Hematopoietic multipotent progenitor cell treated with erythropoietin and hydrocortisone succinate and interleukin-3 and kit ligand, for 17 days (in vitro differentiated cells): Measurements from ENCODE around the gene RAB15.

Source experiments
- DNase-seq: peaks from one replicate; pipeline ENCODE4 v3.0.0-alpha.2; 2015; ENCODE audit warnings: low spot score

Gene RAB15

DNA sequence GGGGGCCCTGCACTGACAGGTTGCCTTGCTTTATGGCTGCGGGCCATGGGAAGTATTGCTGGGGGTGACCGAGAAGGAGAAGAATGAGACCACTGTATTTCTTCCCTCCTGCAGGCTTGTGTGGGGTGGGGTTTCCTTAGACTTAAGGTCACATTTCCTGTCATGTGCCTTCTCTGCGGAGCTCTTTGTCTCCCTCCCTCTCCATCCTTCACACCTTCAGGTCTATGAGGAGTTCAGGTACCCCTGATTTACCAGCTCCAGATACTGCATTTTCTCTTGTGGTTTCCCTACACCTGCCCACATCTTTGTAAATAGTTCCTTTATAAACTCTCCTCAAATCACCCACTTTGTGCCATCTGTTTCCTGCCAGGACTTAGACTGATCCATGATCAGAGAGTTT lies 18.2 kb upstream of the RAB15 start:
- no peak for DNase-seq

DNA sequence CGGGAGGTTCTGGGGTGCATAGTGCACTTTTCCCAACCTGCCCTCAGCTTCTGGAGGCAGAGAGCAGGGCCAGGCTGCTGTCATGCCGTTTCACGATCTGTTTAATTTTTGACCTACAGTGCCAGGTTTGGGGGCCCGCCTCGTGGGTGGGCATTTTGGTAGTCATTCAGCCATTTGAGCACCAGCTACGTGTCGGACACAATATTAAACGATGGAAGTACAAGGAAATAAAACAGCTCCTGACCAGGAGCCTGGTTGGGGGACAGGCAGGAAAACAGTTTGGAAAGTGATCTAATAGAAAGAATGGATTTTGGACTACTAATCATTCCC lies 15.3 kb upstream of the RAB15 start:
- no peak for DNase-seq

DNA sequence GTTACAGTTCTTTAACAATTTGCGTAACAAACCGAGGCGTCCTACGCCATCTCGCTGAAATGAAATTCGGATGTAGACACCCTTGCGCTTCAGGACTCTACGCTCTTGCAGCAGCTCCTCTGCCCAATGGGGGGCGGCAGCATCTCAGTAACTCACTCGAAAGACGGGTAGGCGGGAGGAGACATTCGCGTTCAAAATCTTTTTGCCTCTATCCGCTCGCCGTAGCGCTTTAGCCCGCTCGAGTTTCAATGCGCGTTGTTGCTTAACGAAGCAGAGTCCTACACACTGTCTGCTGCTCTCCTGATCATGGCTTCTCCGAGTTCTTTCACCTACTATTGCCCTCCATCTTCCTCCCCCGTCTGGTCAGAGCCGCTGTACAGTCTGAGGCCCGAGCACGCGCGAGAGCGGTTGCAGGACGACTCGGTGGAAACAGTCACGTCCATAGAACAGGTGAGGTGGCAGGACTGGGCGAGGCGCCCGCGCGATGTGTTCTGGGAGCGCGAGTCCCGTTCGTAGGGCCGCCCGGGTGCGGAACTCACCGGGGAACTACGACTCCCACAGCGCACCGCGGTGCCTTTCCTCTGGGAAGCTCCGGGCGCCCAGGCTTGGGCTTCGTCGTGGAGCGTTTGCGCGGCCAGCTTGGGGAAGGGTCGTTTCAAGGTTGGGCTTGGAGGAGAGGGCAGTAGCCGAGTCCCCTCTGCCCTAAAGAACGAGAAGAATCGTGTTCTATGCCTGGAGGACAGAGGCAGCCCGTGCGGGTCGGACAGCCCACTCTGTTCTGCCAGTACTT lies 14.7 kb upstream of the RAB15 start, which contains the start of gene FNTB:
Gene FNTB (plus strand): TSS at position 248 of the 790 bp plus-strand sequence. CDS start 59 bp downstream, at position 307.
- peak; percentile 91 for DNase-seq

DNA sequence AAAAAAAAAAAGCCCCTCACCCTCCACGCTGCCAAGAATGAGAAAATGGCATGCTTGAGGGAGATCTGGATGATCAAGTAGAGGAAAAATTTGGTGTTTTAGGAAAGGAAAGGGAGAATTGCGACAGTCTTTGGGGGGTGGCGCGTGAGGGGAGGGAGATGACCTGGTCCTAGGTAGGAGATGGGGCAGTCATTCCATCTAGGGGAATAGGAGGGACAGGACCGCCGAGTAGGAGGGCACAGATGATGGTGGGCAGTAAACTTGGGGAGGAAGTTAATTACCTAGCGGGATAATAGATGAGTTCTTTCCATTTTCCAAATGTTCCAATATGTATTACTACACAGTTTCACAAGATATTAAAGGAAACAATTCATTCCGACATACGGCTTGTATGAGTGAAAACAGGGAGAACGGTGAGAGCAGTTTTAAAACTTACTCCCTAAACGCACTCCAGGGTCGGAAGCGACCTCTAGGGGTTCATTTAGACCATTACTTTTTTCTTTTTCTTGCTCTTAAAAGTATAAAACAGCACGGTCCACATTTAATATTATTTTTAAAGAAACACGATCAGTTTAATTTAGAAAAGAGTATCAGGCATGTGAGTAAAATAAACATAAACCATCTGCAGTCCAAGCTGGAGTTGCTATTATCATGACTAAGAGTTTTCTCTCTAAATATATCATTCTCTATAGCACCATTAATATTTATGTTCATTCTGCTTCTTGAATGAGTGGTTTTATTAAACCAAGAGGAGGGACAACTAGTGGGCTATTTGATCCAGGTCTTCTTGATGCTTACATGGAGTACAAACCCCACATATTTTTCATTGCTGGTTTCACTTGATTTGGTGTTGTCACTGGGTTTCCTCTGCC lies 11.5 kb upstream of the RAB15 start:
- DNase-seq, result peak; percentile 62

DNA sequence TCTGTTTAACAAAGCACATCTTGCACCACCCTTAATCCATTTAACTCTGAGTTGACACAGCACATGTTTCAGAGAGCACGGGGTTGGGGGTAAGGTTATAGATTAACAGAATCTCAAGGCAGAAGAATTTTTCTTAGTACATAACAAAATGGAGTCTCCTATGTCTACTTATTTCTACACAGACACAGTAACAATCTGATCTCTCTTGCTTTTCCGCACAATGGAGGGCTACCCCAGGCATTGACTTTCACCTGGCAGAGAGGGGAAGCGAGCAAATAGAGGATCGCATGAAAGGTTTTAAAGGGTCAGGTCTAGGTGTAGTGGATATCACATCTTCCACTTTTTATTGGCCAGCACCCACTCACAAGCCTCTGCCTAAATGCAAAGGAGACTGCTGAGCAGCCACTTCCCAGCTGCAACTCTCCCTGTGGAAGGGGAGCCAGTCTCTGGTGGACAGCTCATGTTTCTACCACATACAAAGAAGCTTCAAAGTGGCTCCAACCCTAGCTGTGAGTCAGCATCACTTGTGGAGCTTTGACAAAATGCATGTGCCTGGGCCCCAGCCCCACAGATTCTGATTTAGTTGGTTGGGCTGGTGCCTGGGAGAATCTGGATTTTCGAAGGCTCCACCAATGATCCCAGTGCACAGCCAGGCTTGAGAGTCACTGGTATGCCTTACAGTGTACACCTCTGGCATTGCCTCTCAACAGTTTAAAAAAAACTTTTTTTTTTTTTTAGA lies 7.4 kb upstream of the RAB15 start:
- no peak for DNase-seq

DNA sequence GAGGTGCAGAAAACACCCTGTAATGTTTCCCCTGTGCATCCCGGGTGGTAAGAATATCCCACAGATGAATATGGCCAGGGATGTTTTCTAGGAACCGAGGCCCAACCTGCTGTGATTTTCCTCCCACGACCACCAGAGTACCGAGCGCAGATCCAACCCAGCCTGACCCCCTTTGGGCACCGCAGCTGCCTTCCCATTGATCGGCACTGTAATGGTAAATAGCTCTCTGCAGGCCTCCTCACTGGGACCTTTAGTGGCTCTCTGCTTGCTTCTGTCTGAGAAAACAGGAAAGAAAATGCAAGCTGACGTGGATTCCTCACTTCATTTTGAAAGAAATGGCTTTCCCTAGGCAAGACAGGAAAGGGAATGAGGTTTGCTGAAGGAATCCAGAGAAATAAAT lies 2.4 kb upstream of the RAB15 start:
- DNase-seq, result no peak

GRCh38 chr14:64973826-64974225 lies 1.7 kb upstream of the RAB15 start:
- no peak for DNase-seq

DNA sequence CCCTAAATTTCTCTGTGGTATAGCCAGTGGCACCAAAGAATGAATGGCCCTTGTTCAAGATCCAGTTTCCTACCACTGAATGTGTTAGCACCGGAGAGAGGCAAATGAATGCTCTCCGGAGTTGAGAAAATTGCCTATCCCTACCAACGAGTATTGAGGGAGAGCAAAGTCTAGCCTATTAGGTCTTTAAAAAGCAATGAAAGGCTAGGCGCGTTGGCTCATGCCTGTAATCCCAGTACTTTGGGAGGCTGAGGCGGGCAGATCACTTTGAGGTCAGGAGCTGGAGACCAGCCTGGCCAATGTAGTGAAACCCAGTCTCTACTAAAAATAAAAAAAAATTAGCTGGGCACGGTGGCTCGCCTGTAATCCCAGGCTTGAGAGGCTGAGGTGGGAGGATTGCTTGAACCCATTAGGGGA lies 898 bp upstream of the RAB15 start:
- DNase-seq, result no peak

- DNase-seq, result no peak
Observed at GRCh38 chr14:64971491-64971942, 619 bp downstream of the RAB15 start.

GRCh38 chr14:64970776-64971477 lies 1.2 kb downstream of the RAB15 start:
- DNase-seq, result no peak

DNA sequence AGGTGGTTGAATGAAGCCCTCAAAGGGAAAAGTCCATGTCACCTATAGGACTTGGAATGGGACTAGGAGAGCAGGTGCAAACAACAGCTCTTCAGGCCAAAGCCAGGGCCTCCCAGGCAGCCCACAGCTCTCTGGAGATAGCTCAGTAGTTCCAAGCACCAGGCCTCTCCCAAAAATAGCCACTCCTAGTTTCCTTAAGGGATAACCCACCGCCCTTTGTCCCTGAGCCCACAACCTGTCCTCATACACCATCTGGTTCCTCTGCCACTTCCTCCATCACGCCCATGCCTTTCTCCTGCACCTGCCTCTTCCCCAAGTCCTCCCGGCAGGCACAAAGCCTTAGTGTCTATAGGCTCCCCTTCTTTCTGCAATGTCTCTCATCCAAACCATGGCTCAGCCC lies 2.1 kb downstream of the RAB15 start:
- DNase-seq, result no peak

DNA sequence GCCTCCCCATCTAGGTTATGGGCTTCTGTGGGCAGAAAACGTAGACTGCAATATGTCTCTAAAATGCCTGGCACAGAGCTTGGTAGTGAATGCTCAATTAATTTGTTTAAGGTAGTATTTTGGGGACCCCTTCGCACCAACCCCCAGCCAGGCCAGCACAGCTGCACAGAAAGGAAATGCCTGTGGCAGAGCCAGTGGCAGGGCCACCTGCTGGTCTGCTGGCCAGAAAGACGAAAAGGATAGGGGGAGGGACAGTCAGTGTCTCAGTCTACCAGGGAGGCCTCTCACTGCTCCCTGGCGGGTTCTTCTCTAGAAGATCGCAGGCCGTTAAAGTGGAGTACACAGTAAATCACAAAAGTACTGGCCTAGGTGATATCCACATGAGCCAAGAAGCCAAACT lies 3.5 kb downstream of the RAB15 start:
- no peak for DNase-seq

DNA sequence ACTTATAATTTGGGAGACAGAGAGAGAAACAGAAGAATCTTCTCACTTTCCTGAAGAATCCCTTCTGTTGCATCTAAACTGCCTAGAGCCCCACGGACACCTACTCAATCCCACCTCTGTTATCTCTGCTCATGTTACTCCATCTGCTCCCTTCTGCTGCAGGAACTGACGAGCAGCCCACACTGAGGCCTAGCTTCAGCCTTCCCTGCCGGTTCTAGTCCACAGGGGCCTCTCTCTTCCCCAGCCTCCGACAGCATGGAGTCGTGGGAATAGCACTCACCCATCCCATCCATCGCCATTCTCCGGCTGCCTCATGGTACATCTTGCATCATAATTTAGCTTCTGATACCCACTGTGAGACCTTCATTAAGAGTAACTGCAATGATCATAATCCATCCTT lies 4.0 kb downstream of the RAB15 start:
- DNase-seq, result no peak

- DNase-seq, result no peak
Observed at GRCh38 chr14:64966976-64967375, 5.2 kb downstream of the RAB15 start.

- DNase-seq, result no peak
Observed at GRCh38 chr14:64965356-64966000, 6.7 kb downstream of the RAB15 start.

GRCh38 chr14:64963611-64964010 lies 8.5 kb downstream of the RAB15 start:
- no peak for DNase-seq

- DNase-seq, result no peak
Observed at GRCh38 chr14:64960762-64961276, 11.3 kb downstream of the RAB15 start.

GRCh38 chr14:64958743-64959142 lies 13.4 kb downstream of the RAB15 start:
- DNase-seq, result no peak

DNA sequence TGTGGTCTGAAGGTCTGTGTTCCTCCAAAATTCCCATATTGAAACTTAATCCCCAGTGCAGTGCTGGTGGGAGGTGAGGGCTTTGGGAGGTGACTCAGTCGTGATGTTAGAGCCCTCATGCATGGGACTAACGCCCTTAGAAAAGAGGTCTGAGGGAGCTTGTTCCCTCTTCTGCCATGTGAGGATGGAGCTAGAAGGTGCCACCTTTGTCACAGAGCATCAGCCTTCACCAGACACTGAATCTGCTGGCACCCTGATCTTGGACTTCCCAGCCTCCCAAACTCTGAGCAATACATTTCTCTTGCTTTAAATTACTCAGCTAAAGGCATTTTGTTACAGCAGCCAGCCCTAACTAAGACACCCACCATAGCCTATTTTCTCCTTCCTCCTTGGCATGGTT lies 13.9 kb downstream of the RAB15 start:
- no peak for DNase-seq

- no peak for DNase-seq
Observed at GRCh38 chr14:64956697-64957406, 15.3 kb downstream of the RAB15 start.
